Upper lobe of left lung (tissue), 6 donors: ENCODE results near the gene MCTP1. TPM values are rescaled to one million over a fixed set of nuclear protein-coding genes. Genes with fewer than 3 reads are reported as not detected.

ENCODE experiments used
- ATAC-seq, 2 donors: fragments of 200-7000 bp; cut with Tn5 transposase; one replicate each; pipeline ENCODE4 v1.9.1; 2022; ENCODE audit warnings: mild to moderate bottlenecking in 2 of 2, moderate library complexity in 2 of 2; ENCODE audit not compliant: low FRiP score in 2 of 2
- DNase-seq, 2 donors: peaks; one replicate each; pipeline ENCODE4 v3.0.0-alpha.2; 2019 to 2020
- H3K27ac ChIP-seq, 4 donors: fragments of 200-600 bp; sonication (generic); one replicate each; pipeline ENCODE4 v1.5.1; 2016 to 2019
- H3K27me3 ChIP-seq, 4 donors: fragments of 200-600 bp; sonication (generic); one replicate each; pipeline ENCODE4 v1.5.1; 2017 to 2019
- H3K36me3 ChIP-seq, 4 donors: fragments of 200-600 bp; sonication (generic); one replicate each; pipeline ENCODE4 v1.5.1; 2016 to 2019
- H3K4me1 ChIP-seq, 4 donors: fragments of 200-600 bp; sonication (generic); one replicate each; pipeline ENCODE4 v1.5.1; 2018 to 2019
- H3K4me3 ChIP-seq, 4 donors: fragments of 200-600 bp; sonication (generic); one replicate each; pipeline ENCODE4 v1.5.1; 2017 to 2019; ENCODE audit warnings: mild to moderate bottlenecking in 2 of 4, moderate library complexity in 1 of 4
- H3K9me3 ChIP-seq, 4 donors: fragments of 200-600 bp; sonication (generic); one replicate each; pipeline ENCODE4 v1.5.1; 2018 to 2019
- CTCF ChIP-seq, 6 experiments: fragments of 450-650 bp in 4 of 6; fragments of 200-600 bp in 2 of 6; sonication (generic) in 2 of 6; IDR thresholded peaks; one replicate each; pipeline ENCODE4 v1.5.1; 2016 to 2019; ENCODE audit warnings: antibody characterized with exemption in 6 of 6
- EP300 ChIP-seq, 4 donors: sonication (generic); formaldehyde crosslinking; IDR thresholded peaks; one replicate each; pipeline ENCODE4 v1.5.1; 2017; ENCODE audit warnings: antibody characterized with exemption in 4 of 4, control low read depth in 2 of 4
- POLR2A ChIP-seq, 4 donors: fragments of 450-650 bp; IDR thresholded peaks; one replicate each; pipeline ENCODE4 v1.5.1; 2016 to 2017; ENCODE audit warnings: antibody characterized with exemption in 4 of 4, mild to moderate bottlenecking in 2 of 4
- POLR2AphosphoS5 ChIP-seq, 2 donors: sonication (generic); formaldehyde crosslinking; IDR thresholded peaks; one replicate each; pipeline ENCODE4 v1.5.1; 2017; ENCODE audit warnings: antibody characterized with exemption in 2 of 2
- WGBS, 2 donors: methylation state at CpG; one replicate each; pipeline ENCODE4 v1.1.5; 2017 to 2018; 5-methylcytosine and 5-hydroxymethylcytosine counted together
- total RNA-seq, 6 donors: library from RNA; depleted of rRNA in 4 of 6; stranded (reverse); fragments of >200 nt in 4 of 6; gene quantifications; one replicate each; pipeline versions ENCODE4 v1.1.0 to v1.2.1, GENCODE V29; 2016 to 2021
- donor health status: DM: no; HTN: no; CAD: no; lungs with moderate emphysema.
- donor health status: DM: no; HTN: yes; CAD: no; lungs with severe emphysema.

The MCTP1 gene
- total RNA-seq, 6 donors from 2014 or later, result 30.4 to 43.8 (median 38.3) TPM

- Histone ChIP-seq H3K27me3 (no peaks in the 10 kb centered on the region), H3K36me3 (peaks cover 0 to 25% (median 6%) of the 10 kb centered on the region in 4 donors), H3K9me3 (no peaks in the 10 kb centered on the region), H3K4me1 (peaks cover 0 to 5% (median 2%) of the 10 kb centered on the region in 4 donors), H3K27ac (no peak overlapping the region), H3K4me3 (no peak overlapping the region)
- 76 to 77% methylated on average over 2 of the region's 2 CpGs for WGBS, 2 donors
- ATAC-seq (no peak), DNase-seq (no peak)
- no peak for TF ChIP-seq POLR2AphosphoS5 (IDR thresholded peaks at IDR 0.05)
- no peak for TF ChIP-seq CTCF (IDR thresholded peaks at IDR 0.05)
These were observed 594.1 kb downstream of the MCTP1 start for GRCh38 chr5:94690778-94691177.

- Histone ChIP-seq H3K4me3 (no peak overlapping the region), H3K4me1 (peaks cover 0 to 5% (median 2%) of the 10 kb centered on the region in 4 donors), H3K36me3 (peaks cover 0 to 25% (median 5%) of the 10 kb centered on the region in 4 donors), H3K27ac (no peak overlapping the region), H3K9me3 (no peaks in the 10 kb centered on the region), H3K27me3 (no peaks in the 10 kb centered on the region)
- TF ChIP-seq EP300 (IDR thresholded peaks at IDR 0.05) (no peak), CTCF (IDR thresholded peaks at IDR 0.05) (no peak), POLR2A (IDR thresholded peaks at IDR 0.05) (no peak), POLR2AphosphoS5 (IDR thresholded peaks at IDR 0.05) (no peak)
- no peak for DNase-seq
- ATAC-seq, result no peak
These were observed 595.0 kb downstream of the MCTP1 start for GRCh38 chr5:94689908-94690307.

GRCh38 chr5:94682814-94683520, 601.9 kb downstream of the MCTP1 start:
- H3K9me3 ChIP-seq, result no peaks in the 10 kb centered on the region
- H3K27me3 ChIP-seq, result no peaks in the 10 kb centered on the region
- WGBS, 2 donors, result 74% methylated on average over 5 of the region's 5 CpGs
- H3K4me1 ChIP-seq, result no peaks in the 10 kb centered on the region
- DNase-seq (no peak), ATAC-seq (no peak)
- H3K27ac ChIP-seq, result no peak overlapping the region
- TF ChIP-seq EP300 (IDR thresholded peaks at IDR 0.05), result no peak
- no peak for TF ChIP-seq CTCF (IDR thresholded peaks at IDR 0.05)
- no peak for TF ChIP-seq POLR2A (IDR thresholded peaks at IDR 0.05)
- TF ChIP-seq POLR2AphosphoS5 (IDR thresholded peaks at IDR 0.05), result no peak
- H3K4me3 ChIP-seq, result no peak overlapping the region
- peaks cover 0 to 12% (median 2%) of the 10 kb centered on the region in 4 donors for H3K36me3 ChIP-seq

- ATAC-seq (no peak), DNase-seq (no peak)
- no peak overlapping the region for H3K4me3 ChIP-seq
- H3K27me3 ChIP-seq, result no peaks in the 10 kb centered on the region
- 95 to 96% methylated on average over 4 of the region's 4 CpGs for WGBS, 2 donors
- TF ChIP-seq EP300 (IDR thresholded peaks at IDR 0.05), result no peak
- no peak for TF ChIP-seq CTCF (IDR thresholded peaks at IDR 0.05)
- no peak for TF ChIP-seq POLR2A (IDR thresholded peaks at IDR 0.05)
- no peak for TF ChIP-seq POLR2AphosphoS5 (IDR thresholded peaks at IDR 0.05)
- H3K36me3 ChIP-seq, result peaks cover 0 to 6% (median 2%) of the 10 kb centered on the region in 4 donors
- H3K27ac ChIP-seq, result no peak overlapping the region
- no peaks in the 10 kb centered on the region for H3K9me3 ChIP-seq
- no peaks in the 10 kb centered on the region for H3K4me1 ChIP-seq
These were observed 608.8 kb downstream of the MCTP1 start for GRCh38 chr5:94675965-94676618.
